SK-N-SH (cell line): ENCODE results near the gene SPIRE1. TPM values are rescaled to one million over a fixed set of nuclear protein-coding genes. Genes with fewer than 3 reads are reported as not detected.

Source experiments
- CTCF ChIA-PET: fragments of 300-600, 350-600 bp; formaldehyde crosslinking; extraction: SDS; loops from one replicate; lab custom pipeline; 2021; lab: Yijun Ruan, JAX
- POLR2A ChIA-PET: fragments of 350-600 bp; sonication (Branson Sonifier 250); formaldehyde crosslinking; extraction: SDS; loops from one replicate; lab custom pipeline; 2020; ENCODE audit warnings: antibody characterized with exemption, inconsistent platforms; lab: Yijun Ruan, JAX
- DNase-seq: peaks from one replicate; pipeline ENCODE4 v3.0.0; 2012
- H2AFZ ChIP-seq: fragments of 200-600 bp; sonication (generic); 2 replicates; pipeline ENCODE4 v1.8.1; 2016; ENCODE audit warnings: antibody characterized with exemption, mild to moderate bottlenecking, low read depth
- H3F3A ChIP-seq: fragments of 200-600 bp; sonication (generic); replicated peaks from 2 replicates; pipeline ENCODE3; 2016; ENCODE audit warnings: antibody characterized with exemption, mild to moderate bottlenecking; ENCODE audit not compliant: insufficient read depth
- H3K27ac ChIP-seq, 2 experiments: fragments of 200-500 bp in 1 of 2; fragments of 200-600 bp in 1 of 2; sonication (Bioruptor generic) in 1 of 2; sonication (generic), shearing (Covaris generic) in 1 of 2; 2 replicates each; pipeline versions ENCODE4 v1.5.1 to v1.6.1; 2014 to 2016; ENCODE audit warnings: low read depth in 2 of 2, inconsistent platforms in 1 of 2, low read length in 1 of 2, mild to moderate bottlenecking in 1 of 2, mixed read lengths in 1 of 2
- H3K27me3 ChIP-seq: fragments of 200-600 bp; sonication (generic), shearing (Covaris generic); 2 replicates; pipeline ENCODE4 v1.6.1; 2016; ENCODE audit warnings: mixed run types; ENCODE audit not compliant: insufficient read depth
- H3K36me3 ChIP-seq, 2 experiments: fragments of 200-500 bp in 1 of 2; fragments of 200-600 bp in 1 of 2; sonication (Bioruptor generic) in 1 of 2; sonication (generic) in 1 of 2; replicated peaks in 1 of 2; 2 replicates each; pipeline versions ENCODE3 to v1.5.1; 2014 to 2016; ENCODE audit warnings: low read length in 1 of 2, mild to moderate bottlenecking in 1 of 2; ENCODE audit not compliant: insufficient read depth in 2 of 2, control insufficient read depth in 1 of 2
- H3K4me1 ChIP-seq, 2 experiments: fragments of 200-500 bp in 1 of 2; fragments of 200-600 bp in 1 of 2; sonication (Bioruptor generic) in 1 of 2; sonication (generic), shearing (Covaris generic) in 1 of 2; 2 replicates each; pipeline versions ENCODE4 v1.5.1 to v1.6.1; 2014 to 2016; ENCODE audit warnings: low read depth in 1 of 2, low read length in 1 of 2, mixed run types in 1 of 2; ENCODE audit not compliant: insufficient read depth in 2 of 2, control insufficient read depth in 1 of 2
- H3K4me2 ChIP-seq: fragments of 200-600 bp; sonication (generic), shearing (Covaris generic); 2 replicates; pipeline ENCODE4 v1.6.1; 2017; ENCODE audit warnings: mixed run types
- H3K4me3 ChIP-seq, 2 experiments: fragments of 200-500 bp in 1 of 2; fragments of 200-600 bp in 1 of 2; sonication (Bioruptor generic) in 1 of 2; sonication (generic), shearing (Covaris generic) in 1 of 2; 2 replicates each; pipeline versions ENCODE4 v1.5.1 to v1.8.1; 2014 to 2016; ENCODE audit warnings: low read depth in 2 of 2, inconsistent platforms in 1 of 2, low read length in 1 of 2, mild to moderate bottlenecking in 1 of 2, mixed read lengths in 1 of 2, moderate library complexity in 1 of 2
- H3K79me2 ChIP-seq: fragments of 200-600 bp; sonication (generic); 2 replicates; pipeline ENCODE4 v1.8.1; 2017; ENCODE audit warnings: mild to moderate bottlenecking; ENCODE audit not compliant: insufficient read depth
- H3K9ac ChIP-seq: fragments of 200-600 bp; sonication (generic); 2 replicates; pipeline ENCODE4 v1.6.1; 2017; ENCODE audit warnings: mixed run types
- H3K9me2 ChIP-seq: fragments of 200-600 bp; sonication (generic); 2 replicates; pipeline ENCODE4 v1.6.1; 2017; ENCODE audit warnings: mixed run types
- H3K9me3 ChIP-seq: fragments of 200-600 bp; sonication (generic); 2 replicates; pipeline ENCODE4 v1.6.1; 2017; ENCODE audit warnings: mixed run types, mild to moderate bottlenecking, moderate library complexity
- H4K20me1 ChIP-seq: fragments of 200-600 bp; sonication (generic); 2 replicates; pipeline ENCODE4 v1.6.1; 2017; ENCODE audit warnings: mild to moderate bottlenecking, mixed run types; ENCODE audit not compliant: insufficient read depth
- CTCF ChIP-seq: fragments of 200-600 bp; sonication (generic); IDR thresholded peaks from 2 replicates; pipeline ENCODE4 v1.6.1; 2017; ENCODE audit warnings: antibody characterized with exemption, mild to moderate bottlenecking, moderate library complexity
- ELF1 ChIP-seq: IDR thresholded peaks from 2 replicates; pipeline ENCODE4 v1.4.0; 2012
- EZH2phosphoT487 ChIP-seq: fragments of 200-600 bp; sonication (generic); IDR thresholded peaks from 2 replicates; pipeline ENCODE4 v1.6.1; 2017; ENCODE audit warnings: low read depth, mixed run types, mild to moderate bottlenecking, antibody characterized with exemption, moderate library complexity, borderline replicate concordance
- GATA2 ChIP-seq: sonication (generic); formaldehyde crosslinking; IDR thresholded peaks from 2 replicates; pipeline ENCODE4 v1.5.0; 2020; ENCODE audit warnings: mild to moderate bottlenecking, missing genetic modification reagents
- IRF3 ChIP-seq: fragments of 150-350 bp; IDR thresholded peaks from 2 replicates; pipeline ENCODE4 v1.6.1; 2016; ENCODE audit warnings: mild to moderate bottlenecking, low read depth, low read length
- JUND ChIP-seq: IDR thresholded peaks from 2 replicates; pipeline ENCODE4 v1.4.0; 2012
- NFIC ChIP-seq: IDR thresholded peaks from 2 replicates; pipeline ENCODE4 v1.4.0; 2012; ENCODE audit warnings: borderline replicate concordance
- RCOR1 ChIP-seq: fragments of 150-350 bp; IDR thresholded peaks from 2 replicates; pipeline ENCODE4 v1.6.1; 2017; ENCODE audit warnings: antibody characterized with exemption, low read length
- RFX5 ChIP-seq: IDR thresholded peaks from 2 replicates; pipeline ENCODE4 v1.6.1; 2012; ENCODE audit warnings: mild to moderate bottlenecking, improper control_type of control experiment, low read length
- SIN3A ChIP-seq: IDR thresholded peaks from 2 replicates; pipeline ENCODE4 v1.6.1; 2012; ENCODE audit warnings: low read depth, mild to moderate bottlenecking, low read length, moderate library complexity, borderline replicate concordance
- SMC3 ChIP-seq: IDR thresholded peaks from 2 replicates; pipeline ENCODE4 v1.6.1; 2012; ENCODE audit warnings: low read depth, low read length, improper control_type of control experiment
- TCF12 ChIP-seq: IDR thresholded peaks from 2 replicates; pipeline ENCODE4 v1.4.0; 2012
- TEAD4 ChIP-seq: IDR thresholded peaks from 2 replicates; pipeline ENCODE4 v1.4.0; 2012; ENCODE audit warnings: mild to moderate bottlenecking, borderline replicate concordance; ENCODE audit not compliant: insufficient read depth
- USF1 ChIP-seq: IDR thresholded peaks from 2 replicates; pipeline ENCODE4 v1.4.0; 2012; ENCODE audit warnings: low read depth, borderline replicate concordance
- USF2 ChIP-seq: fragments of 150-350 bp; IDR thresholded peaks from 2 replicates; pipeline ENCODE4 v1.6.1; 2017; ENCODE audit warnings: antibody characterized with exemption, low read length, low read depth, borderline replicate concordance
- WGBS: methylation state at CpG from one replicate; pipeline ENCODE4 v1.1.6; 2017; ENCODE audit warnings: low lambda C conversion rate; 5-methylcytosine and 5-hydroxymethylcytosine counted together
- polyA plus RNA-seq, 3 experiments: library from polyadenylated mRNA; depleted of rRNA; stranded (reverse); fragments of >200 nt; gene quantifications; 2 replicates each; pipeline ENCODE4 v1.2.3, GENCODE V29; 2012

Gene SPIRE1
- polyA plus RNA-seq, 1 of the 3 experiments (the other 2 are of a cell fraction) = 6.7 TPM

GRCh38 chr18:12689256-12689850, 31.4 kb upstream of the SPIRE1 start:
- DNase-seq = no peak
- Histone ChIP-seq H3K27me3 (no peaks in the 10 kb centered on the region), H3K4me2 (no peak overlapping the region), H3K4me3 (no peak overlapping the region), H3K36me3 (peaks cover 0 to 23% of the 10 kb centered on the region in 2 experiments), H3K9me3 (no peaks in the 10 kb centered on the region), H3K79me2 (no peaks in the 10 kb centered on the region), H3K4me1 (no peaks in the 10 kb centered on the region), H3K9me2 (no peaks in the 10 kb centered on the region), H3F3A (no peaks in the 10 kb centered on the region), H3K9ac (no peak overlapping the region), H2AFZ (no peak overlapping the region), H4K20me1 (no peaks in the 10 kb centered on the region), H3K27ac (no peak overlapping the region)
- ChIA-PET POLR2A (no interaction called here), CTCF (interaction anchor here (1.3 kb wide), 1 partner anchor 12 kb away, joined by 5 read pairs; no protein-coding TSS in a partner anchor)
- WGBS = 98% methylated on average over 4 of the region's 4 CpGs
- TF ChIP-seq TEAD4 (no peak), TCF12 (no peak), EZH2phosphoT487 (no peak), GATA2 (CRISPR knock-in tag) (no peak), JUND (no peak), NFIC (no peak), SMC3 (no peak), ELF1 (no peak), USF1 (no peak), SIN3A (no peak), CTCF (no peak), RCOR1 (no peak), USF2 (no peak), RFX5 (no peak), IRF3 (no peak)
